Stimulated activated CD8-positive, alpha-beta memory T cell treated with anti-CD3 and anti-CD28 coated beads, Interleukin-12 subunit alpha, Interleukin-12 subunit beta, amount 100 ng/mL, for 24 hours (primary cell): Measurements from ENCODE around the gene FASN.

Experiments
- DNase-seq: peaks from one replicate; pipeline ENCODE4 v3.0.0-alpha.2; 2020; ENCODE audit errors: extremely low read depth

FASN gene

DNA sequence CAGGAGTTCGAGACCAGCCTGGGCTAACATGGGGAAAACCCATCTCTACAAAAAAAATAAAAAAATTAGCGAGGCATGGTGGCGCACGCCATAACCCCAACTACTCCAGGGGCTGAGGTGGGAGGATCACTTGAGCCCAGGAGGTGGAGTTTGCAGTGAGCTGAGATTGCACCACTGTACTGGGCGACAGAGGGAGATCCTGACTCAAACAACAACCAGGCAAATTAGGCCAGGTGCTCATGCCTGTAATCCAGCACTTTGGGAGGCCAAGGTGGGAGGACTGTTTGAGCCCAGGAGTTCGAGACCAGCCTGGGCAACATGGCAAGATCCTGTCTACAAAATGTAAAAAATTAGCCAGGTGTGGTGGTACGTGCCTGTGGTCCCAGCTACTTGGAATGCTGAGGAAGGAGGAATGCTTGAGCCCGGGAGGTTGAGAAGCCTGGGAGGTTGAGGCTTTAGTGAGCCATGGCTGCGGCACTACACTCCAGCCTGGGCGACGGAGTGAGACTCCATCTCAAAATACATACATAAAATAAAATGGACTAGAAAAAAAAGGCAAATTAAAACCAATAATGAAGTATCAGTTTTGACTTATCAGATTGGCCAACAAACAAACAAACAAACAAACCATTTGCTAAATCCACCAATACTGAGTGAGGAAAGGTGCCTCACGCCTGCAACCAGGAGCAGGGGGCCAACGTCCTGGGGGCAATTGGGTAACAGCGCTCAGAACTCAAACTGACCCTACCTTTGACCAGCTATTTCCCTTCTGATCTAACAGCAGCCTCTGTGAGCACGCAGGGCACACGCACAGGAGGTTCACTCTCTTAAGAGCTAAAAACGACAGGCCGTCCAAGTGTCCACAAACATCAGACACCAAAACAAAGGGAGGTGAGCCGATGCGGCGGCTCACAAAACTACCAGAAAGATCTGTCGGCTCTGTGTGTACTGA, 19.4 kb upstream of the FASN start:
- DNase-seq, result no peak

- DNase-seq, result no peak
These were observed 18.2 kb upstream of the FASN start for GRCh38 chr17:82116246-82116645.

DNA sequence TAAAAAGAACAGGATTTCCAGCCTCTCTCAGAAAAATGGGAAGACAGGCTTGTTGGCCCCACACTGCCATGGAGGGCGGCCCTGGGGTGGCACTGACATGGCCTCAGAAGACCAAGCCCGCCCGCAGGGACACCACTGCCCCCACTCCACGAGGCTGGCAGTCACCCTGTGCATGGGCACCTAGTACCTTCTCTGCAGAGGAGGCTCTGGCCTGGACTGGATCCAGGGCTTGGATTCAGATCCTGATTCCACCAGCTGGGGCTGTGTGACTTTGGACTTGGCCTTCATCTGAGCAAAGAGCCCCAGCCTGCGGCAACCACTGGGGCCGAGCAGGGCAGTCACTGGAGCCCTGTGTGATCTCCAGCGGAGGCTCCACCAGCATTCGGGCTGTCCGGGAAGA, 16.8 kb upstream of the FASN start:
- DNase-seq, result no peak

GRCh38 chr17:82114447-82114846, 16.4 kb upstream of the FASN start:
- DNase-seq, result no peak

- DNase-seq, result no peak
These were observed 15.9 kb upstream of the FASN start for GRCh38 chr17:82113941-82114340.

DNA sequence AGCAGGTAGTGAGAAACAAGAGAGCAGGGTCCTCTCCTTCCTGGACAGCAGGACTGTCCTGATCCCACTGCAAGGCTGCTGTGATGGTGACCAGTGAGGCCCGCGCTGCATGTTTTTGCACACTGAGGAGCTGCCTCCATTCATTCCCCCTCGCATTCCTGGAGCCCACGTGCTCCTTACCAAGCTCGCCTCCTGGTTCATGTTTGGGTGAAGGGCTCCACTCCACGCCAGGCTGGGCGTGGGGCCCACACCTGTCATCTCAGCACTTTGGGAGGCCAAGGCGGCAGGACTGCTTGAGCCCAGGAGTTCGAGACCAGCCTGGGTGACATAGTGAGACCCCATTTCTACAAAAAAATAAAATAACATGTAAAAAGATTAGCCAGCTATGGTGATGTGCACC, 15.4 kb upstream of the FASN start:
- DNase-seq, result no peak

- no peak for DNase-seq
These were observed 14.9 kb upstream of the FASN start for GRCh38 chr17:82112914-82113311.

- DNase-seq, result no peak
These were observed 14.3 kb upstream of the FASN start for GRCh38 chr17:82112181-82112913.

DNA sequence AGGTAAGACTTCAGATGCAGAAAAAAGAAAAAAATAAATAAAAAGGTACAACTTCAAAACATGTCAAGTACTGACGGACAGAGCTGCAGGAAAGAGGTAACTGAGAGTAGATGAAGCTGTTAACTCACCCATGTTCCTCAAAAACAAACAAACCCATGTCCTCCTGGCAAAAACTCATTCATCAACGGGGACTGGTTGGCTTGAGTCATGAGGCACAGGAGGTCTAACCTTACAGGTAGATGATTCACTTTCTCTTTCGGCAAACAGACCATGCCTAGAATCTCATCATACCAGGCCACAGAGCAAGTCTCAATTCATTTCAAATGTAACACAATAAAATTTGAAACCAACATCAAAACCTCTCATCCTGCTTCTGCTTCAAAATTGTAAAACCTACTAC, 12.3 kb upstream of the FASN start:
- no peak for DNase-seq

GRCh38 chr17:82108961-82109475, 11.0 kb upstream of the FASN start:
- DNase-seq, result no peak

- no peak for DNase-seq
These were observed 10.5 kb upstream of the FASN start for GRCh38 chr17:82108496-82108945.

DNA sequence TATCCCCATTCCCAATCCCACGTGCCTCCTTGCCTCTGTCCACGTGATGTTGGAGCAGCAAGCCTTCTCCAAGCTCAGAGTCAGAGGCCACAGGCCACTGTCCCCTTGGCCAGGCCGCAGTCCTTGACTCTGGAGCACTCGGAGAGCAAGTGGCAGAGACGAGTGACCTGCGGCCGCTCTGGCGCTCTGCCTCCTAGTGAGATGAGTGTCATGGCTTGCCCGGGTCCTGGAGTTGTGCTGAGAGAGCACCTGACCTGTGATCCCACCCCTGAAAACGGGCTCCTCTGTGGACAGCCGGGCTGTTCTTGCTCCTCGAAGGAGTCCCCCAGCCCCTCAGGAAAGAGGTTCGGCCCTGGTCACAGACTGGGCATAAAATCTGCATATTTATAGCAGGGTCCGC, 10.0 kb upstream of the FASN start:
- no peak for DNase-seq

- no peak for DNase-seq
These were observed 9.4 kb upstream of the FASN start for GRCh38 chr17:82107341-82107860.

GRCh38 chr17:82106688-82107305, 8.8 kb upstream of the FASN start:
- no peak for DNase-seq

GRCh38 chr17:82105882-82106687, 8.0 kb upstream of the FASN start:
- no peak for DNase-seq

DNA sequence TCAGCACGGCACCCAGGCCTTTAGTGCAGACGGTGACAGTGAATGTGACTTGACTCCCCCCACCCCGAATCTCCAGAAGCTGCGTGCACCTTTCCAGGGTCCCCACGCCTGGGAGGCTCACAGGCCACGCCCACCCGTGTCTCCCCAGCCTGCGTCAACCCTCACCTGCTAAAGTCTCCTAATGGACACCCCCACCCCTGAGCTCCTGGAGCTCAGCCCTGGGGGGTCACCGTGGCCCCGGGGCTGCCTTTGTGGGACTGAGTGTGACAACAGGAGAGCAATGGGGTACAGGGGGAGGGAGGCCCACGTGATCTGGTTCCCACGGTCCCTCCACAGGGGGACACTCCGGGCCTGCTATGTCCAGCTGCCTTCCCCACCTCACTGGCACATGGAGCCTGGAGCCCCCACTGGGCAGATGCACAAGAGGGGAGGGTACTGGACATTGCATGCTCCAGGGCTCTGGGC, 7.4 kb upstream of the FASN start:
- DNase-seq, result no peak

DNA sequence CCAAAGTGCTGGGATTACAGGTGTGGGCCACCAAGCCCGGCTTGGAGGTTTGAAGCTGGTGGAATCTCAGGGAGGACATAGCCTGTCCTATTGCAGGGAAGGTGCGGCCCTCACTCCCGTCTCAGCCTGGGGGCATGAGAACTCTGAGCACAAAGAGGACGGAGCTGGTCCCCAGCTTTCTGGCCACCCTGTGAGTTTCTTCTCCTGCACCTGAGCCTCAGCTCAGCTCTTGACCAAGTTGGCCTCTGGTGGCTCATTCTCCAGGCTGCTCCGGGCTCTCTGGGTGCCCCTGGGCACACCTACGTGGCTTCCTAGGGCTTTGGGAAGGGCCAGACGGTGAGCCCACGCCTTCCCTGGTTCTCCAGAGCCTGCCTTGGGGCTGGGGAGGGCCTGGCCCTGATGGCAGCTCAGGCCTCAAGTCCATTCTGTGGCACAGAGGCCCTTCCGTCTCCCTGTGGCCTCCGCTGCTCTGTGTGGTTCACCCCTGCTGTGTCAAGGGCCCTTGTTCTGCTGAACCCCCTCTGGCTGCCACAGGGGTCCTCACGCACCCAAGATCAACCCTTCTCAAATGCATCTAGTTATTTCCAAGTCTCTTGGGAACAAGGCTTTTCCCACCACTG, 6.9 kb upstream of the FASN start:
- DNase-seq, result no peak

GRCh38 chr17:82103553-82104451, 5.8 kb upstream of the FASN start:
- no peak for DNase-seq
